Hepatic stellate cell (primary cell): Measurements from ENCODE around the gene SMG1.
"Not testable (repeated sequence)": the region's sequence is repeated elsewhere in the genome, so short reads cannot be mapped to it uniquely, and the experiment has no call there.

ENCODE experiments used
- DNase-seq: peaks from one replicate; pipeline ENCODE4 v3.0.0; 2011; ENCODE audit warnings: low spot score

Gene SMG1

GRCh38 chr16:18800293-18800692 is 125.9 kb downstream of the SMG1 start:
- no peak for DNase-seq

- no peak for DNase-seq
These were observed 126.7 kb downstream of the SMG1 start for GRCh38 chr16:18799500-18799899.

- DNase-seq, result no peak
These were observed 128.5 kb downstream of the SMG1 start for GRCh38 chr16:18797746-18798145.

- DNase-seq, result no peak
These were observed 129.8 kb downstream of the SMG1 start for GRCh38 chr16:18796377-18796776.

- no peak for DNase-seq
These were observed 133.3 kb downstream of the SMG1 start for GRCh38 chr16:18792836-18793433.

GRCh38 chr16:18789850-18790706 is 136.1 kb downstream of the SMG1 start, which contains the start of gene RPS15A:
Gene RPS15A (minus strand): TSS chr16:18790334. CDS start chr16:18789113, 1,221 bp downstream.
- DNase-seq, result peak; percentile 96

GRCh38 chr16:18789515-18789849 is 136.7 kb downstream of the SMG1 start:
- no peak for DNase-seq

GRCh38 chr16:18788828-18789514 is 137.2 kb downstream of the SMG1 start:
- no peak for DNase-seq

GRCh38 chr16:18784917-18785623 is 141.1 kb downstream of the SMG1 start:
- no peak for DNase-seq

- no peak for DNase-seq
These were observed 142.5 kb downstream of the SMG1 start for GRCh38 chr16:18783430-18784341.

- DNase-seq, result no peak
These were observed 143.3 kb downstream of the SMG1 start for GRCh38 chr16:18782697-18783429.

- DNase-seq, result not testable (repeated sequence)
These were observed 145.0 kb downstream of the SMG1 start for GRCh38 chr16:18781232-18781631.

GRCh38 chr16:18780460-18781026 is 145.7 kb downstream of the SMG1 start:
- DNase-seq, result not testable (repeated sequence)

GRCh38 chr16:18777664-18778063 is 148.5 kb downstream of the SMG1 start:
- not testable (repeated sequence) for DNase-seq

GRCh38 chr16:18776334-18776733 is 149.9 kb downstream of the SMG1 start:
- DNase-seq, result not testable (repeated sequence)

- not testable (repeated sequence) for DNase-seq
These were observed 151.6 kb downstream of the SMG1 start for GRCh38 chr16:18774651-18775050.

GRCh38 chr16:18772171-18772570 is 154.0 kb downstream of the SMG1 start:
- DNase-seq, result not testable (repeated sequence)

- not testable (repeated sequence) for DNase-seq
These were observed 155.8 kb downstream of the SMG1 start for GRCh38 chr16:18770336-18770962.

- not testable (repeated sequence) for DNase-seq
These were observed 159.0 kb downstream of the SMG1 start for GRCh38 chr16:18767217-18767616.

GRCh38 chr16:18762713-18763112 is 163.5 kb downstream of the SMG1 start:
- DNase-seq, result not testable (repeated sequence)
